HepG2 (cell line): ENCODE data around the gene TTC32. TPM values are rescaled to one million over a fixed set of nuclear protein-coding genes. Genes with fewer than 3 reads are reported as not detected.

Source experiments
- DPF2 ChIP-seq: sonication (generic); formaldehyde crosslinking; IDR thresholded peaks from 2 replicates; pipeline ENCODE4 v1.4.0; 2020; ENCODE audit warnings: mild to moderate bottlenecking, low read depth, missing genetic modification reagents, borderline replicate concordance
- ELF4 ChIP-seq: sonication (generic); formaldehyde crosslinking; IDR thresholded peaks from 2 replicates; pipeline ENCODE4 v1.5.0; 2020; ENCODE audit warnings: missing genetic modification reagents, mild to moderate bottlenecking, moderate library complexity, borderline replicate concordance
- IKZF4 ChIP-seq: sonication (generic); formaldehyde crosslinking; IDR thresholded peaks from 2 replicates; pipeline ENCODE4 v1.5.1; 2020; ENCODE audit warnings: borderline replicate concordance, mild to moderate bottlenecking, low read depth, missing genetic modification reagents; ENCODE audit errors: not compliant biosample characterization
- MED1 ChIP-seq: sonication (generic); formaldehyde crosslinking; IDR thresholded peaks from 2 replicates; pipeline ENCODE4 v1.4.0; 2020; ENCODE audit warnings: missing genetic modification reagents
- MEIS2 ChIP-seq: sonication (generic); formaldehyde crosslinking; IDR thresholded peaks from 2 replicates; pipeline ENCODE4 v1.9.0; 2021; ENCODE audit warnings: mild to moderate bottlenecking, missing genetic modification reagents
- MYPOP ChIP-seq: sonication (generic); formaldehyde crosslinking; IDR thresholded peaks from 2 replicates; pipeline ENCODE4 v1.8.1; 2023; ENCODE audit warnings: mild to moderate bottlenecking, moderate library complexity, missing genetic modification reagents
- NCOA1 ChIP-seq: sonication (generic); formaldehyde crosslinking; IDR thresholded peaks from 2 replicates; pipeline ENCODE4 v1.9.0; 2021; ENCODE audit warnings: missing genetic modification reagents
- PRMT3 ChIP-seq: sonication (generic); formaldehyde crosslinking; IDR thresholded peaks from 2 replicates; pipeline ENCODE4 v1.8.1; 2022; ENCODE audit warnings: low read depth, mild to moderate bottlenecking, moderate library complexity, missing genetic modification reagents, borderline replicate concordance
- TAF15 ChIP-seq: fragments of 200-400 bp; formaldehyde crosslinking; IDR thresholded peaks from one replicate; pipeline ENCODE4 v1.6.1; 2018; ENCODE audit warnings: mild to moderate bottlenecking, low read depth, low read length; ENCODE audit not compliant: poor library complexity, severe bottlenecking
- THYN1 ChIP-seq: sonication (generic); formaldehyde crosslinking; IDR thresholded peaks from 2 replicates; pipeline ENCODE4 v1.8.1; 2023; ENCODE audit warnings: low read depth, mild to moderate bottlenecking, moderate library complexity, missing genetic modification reagents, borderline replicate concordance
- TRIM22 ChIP-seq: fragments of 450-650 bp; IDR thresholded peaks from 2 replicates; pipeline ENCODE4 v1.6.1; 2017
- ZFAT ChIP-seq: sonication (generic); formaldehyde crosslinking; conservative IDR thresholded peaks from 2 replicates; pipeline ENCODE4 v1.8.1; 2023; ENCODE audit warnings: missing genetic modification reagents, inconsistent platforms
- ZFP36 ChIP-seq: fragments of 150-350 bp; IDR thresholded peaks from 2 replicates; pipeline ENCODE4 v1.6.1; 2018; ENCODE audit warnings: borderline replicate concordance, low read length, low read depth; ENCODE audit not compliant: partially characterized antibody
- ZFY ChIP-seq: sonication (generic); formaldehyde crosslinking; IDR thresholded peaks from 2 replicates; pipeline ENCODE4 v1.4.0; 2020; ENCODE audit warnings: missing genetic modification reagents
- ZNF121 ChIP-seq: sonication (generic); formaldehyde crosslinking; IDR thresholded peaks from 2 replicates; pipeline ENCODE4 v1.5.0; 2020; ENCODE audit warnings: mild to moderate bottlenecking, missing genetic modification reagents
- ZNF558 ChIP-seq: sonication (generic); formaldehyde crosslinking; IDR thresholded peaks from 2 replicates; pipeline ENCODE4 v1.9.0; 2022; ENCODE audit warnings: mild to moderate bottlenecking, missing genetic modification reagents, borderline replicate concordance
- ZNF670 ChIP-seq: sonication (generic); formaldehyde crosslinking; IDR thresholded peaks from 2 replicates; pipeline ENCODE4 v1.8.0; 2022; ENCODE audit warnings: mild to moderate bottlenecking, missing genetic modification reagents, borderline replicate concordance
- ZNF749 ChIP-seq: sonication (generic); formaldehyde crosslinking; IDR thresholded peaks from 2 replicates; pipeline ENCODE4 v1.8.0; 2022; ENCODE audit warnings: mild to moderate bottlenecking, missing genetic modification reagents, moderate library complexity, borderline replicate concordance
- ZNF766 ChIP-seq: sonication (generic); formaldehyde crosslinking; IDR thresholded peaks from 2 replicates; pipeline ENCODE4 v1.5.0; 2020; ENCODE audit warnings: missing genetic modification reagents, borderline replicate concordance
- polyA plus RNA-seq, 8 experiments: library from polyadenylated mRNA; depleted of rRNA in 3 of 8; stranded (reverse) in 7 of 8; unstranded in 1 of 8; fragments of >200 nt; fragmentation: Illumina TruSeq in 4 of 8; extraction: Trizol in 4 of 8; gene quantifications; 2 replicates each; pipeline versions ENCODE4 v1.2.1 to v1.2.3, GENCODE V29; 2011 to 2016; ENCODE audit warnings: low read depth in 4 of 8, missing spikeins in 1 of 8, mixed read lengths in 1 of 8; ENCODE audit not compliant: insufficient read depth in 1 of 8
- total RNA-seq, 5 experiments: library from RNA; depleted of rRNA; stranded (reverse); fragments of >200 nt; fragmentation: Illumina TruSeq; extraction: Trizol; gene quantifications; 2 replicates each; pipeline ENCODE4 v1.2.3, GENCODE V29; 2016; ENCODE audit warnings: low read depth in 1 of 5
- TF ChIP-seq, protein P1 (sequence below): IDR thresholded peaks from 2 replicates; pipeline ENCODE4 v1.6.1; 2016; ENCODE audit warnings: mild to moderate bottlenecking, missing biosample characterization, missing genetic modification reagents
- TF ChIP-seq, protein P2 (sequence below): sonication (generic); formaldehyde crosslinking; IDR thresholded peaks from 2 replicates; pipeline ENCODE4 v1.8.0; 2022; ENCODE audit warnings: mild to moderate bottlenecking, missing genetic modification reagents, borderline replicate concordance
- TF ChIP-seq, protein P3 (sequence below): sonication (generic); formaldehyde crosslinking; IDR thresholded peaks from 2 replicates; pipeline ENCODE4 v1.4.0; 2020; ENCODE audit warnings: missing genetic modification reagents, low read depth, mild to moderate bottlenecking, borderline replicate concordance
- TF ChIP-seq, protein P4 (sequence below): sonication (generic); formaldehyde crosslinking; IDR thresholded peaks from 2 replicates; pipeline ENCODE4 v1.8.0; 2022; ENCODE audit warnings: mild to moderate bottlenecking, missing genetic modification reagents

Gene TTC32
- total and polyA plus RNA-seq, 2 of the 13 experiments (the other 11 are each of a cell fraction or from before 2014, with no cell fraction given), result 21.6 to 38.3 TPM

GRCh38 chr2:19902216-19902740 is 495 bp upstream of the TTC32 start (continued):
- TF ChIP-seq, protein P1, sequence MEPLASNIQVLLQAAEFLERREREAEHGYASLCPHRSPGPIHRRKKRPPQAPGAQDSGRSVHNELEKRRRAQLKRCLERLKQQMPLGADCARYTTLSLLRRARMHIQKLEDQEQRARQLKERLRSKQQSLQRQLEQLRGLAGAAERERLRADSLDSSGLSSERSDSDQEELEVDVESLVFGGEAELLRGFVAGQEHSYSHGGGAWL, result no peak
- TF ChIP-seq ZNF121, result no peak
- TF ChIP-seq ZFY (CRISPR knock-in tag), result no peak
- TF ChIP-seq TAF15, result no peak
- no peak for TF ChIP-seq MED1
- TF ChIP-seq ZFAT (CRISPR knock-in tag), result no peak
- peak; percentile 90; the same call in 1 of the 2 replicates for TF ChIP-seq ZNF749
- no peak for TF ChIP-seq PRMT3 (CRISPR knock-in tag)
- TF ChIP-seq, protein P2, sequence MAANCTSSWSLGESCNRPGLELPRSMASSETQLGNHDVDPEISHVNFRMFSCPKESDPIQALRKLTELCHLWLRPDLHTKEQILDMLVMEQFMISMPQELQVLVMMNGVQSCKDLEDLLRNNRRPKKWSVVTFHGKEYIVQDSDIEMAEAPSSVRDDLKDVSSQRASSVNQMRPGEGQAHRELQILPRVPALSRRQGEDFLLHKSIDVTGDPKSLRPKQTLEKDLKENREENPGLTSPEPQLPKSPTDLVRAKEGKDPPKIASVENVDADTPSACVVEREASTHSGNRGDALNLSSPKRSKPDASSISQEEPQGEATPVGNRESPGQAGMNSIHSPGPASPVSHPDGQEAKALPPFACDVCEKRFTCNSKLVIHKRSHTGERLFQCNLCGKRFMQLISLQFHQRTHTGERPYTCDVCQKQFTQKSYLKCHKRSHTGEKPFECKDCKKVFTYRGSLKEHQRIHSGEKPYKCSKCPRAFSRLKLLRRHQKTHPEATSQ (CRISPR knock-in tag), result peak; percentile 3; the same call in 1 of the 2 replicates
- TF ChIP-seq ZFP36, result no peak
- TF ChIP-seq ZNF766, result no peak
- no peak for TF ChIP-seq ZNF558 (CRISPR knock-in tag)
- TF ChIP-seq DPF2 (CRISPR knock-in tag), result no peak
- no peak for TF ChIP-seq IKZF4 (CRISPR knock-in tag)
- no peak for TF ChIP-seq MEIS2 (CRISPR knock-in tag)
- no peak for TF ChIP-seq NCOA1 (CRISPR knock-in tag)
- TF ChIP-seq, protein P3, sequence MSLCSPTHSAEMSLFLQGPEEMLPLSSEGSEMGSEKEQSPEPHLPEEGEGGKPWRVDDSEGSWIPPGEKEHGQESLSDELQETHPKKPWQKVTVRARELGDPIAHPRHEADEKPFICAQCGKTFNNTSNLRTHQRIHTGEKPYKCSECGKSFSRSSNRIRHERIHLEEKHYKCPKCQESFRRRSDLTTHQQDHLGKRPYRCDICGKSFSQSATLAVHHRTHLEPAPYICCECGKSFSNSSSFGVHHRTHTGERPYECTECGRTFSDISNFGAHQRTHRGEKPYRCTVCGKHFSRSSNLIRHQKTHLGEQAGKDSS (CRISPR knock-in tag), result no peak
- TF ChIP-seq THYN1, result 0 out of 2 replicates have a peak, but pooled peaks have one; percentile 55
- TF ChIP-seq TRIM22, result no peak
- TF ChIP-seq MYPOP (CRISPR knock-in tag), result no peak
- TF ChIP-seq ELF4, result peak; percentile 69; the same call in 1 of the 2 replicates
- peak; percentile 52; the same call in 1 of the 2 replicates for TF ChIP-seq ZNF670 (CRISPR knock-in tag)
- TF ChIP-seq, protein P4, sequence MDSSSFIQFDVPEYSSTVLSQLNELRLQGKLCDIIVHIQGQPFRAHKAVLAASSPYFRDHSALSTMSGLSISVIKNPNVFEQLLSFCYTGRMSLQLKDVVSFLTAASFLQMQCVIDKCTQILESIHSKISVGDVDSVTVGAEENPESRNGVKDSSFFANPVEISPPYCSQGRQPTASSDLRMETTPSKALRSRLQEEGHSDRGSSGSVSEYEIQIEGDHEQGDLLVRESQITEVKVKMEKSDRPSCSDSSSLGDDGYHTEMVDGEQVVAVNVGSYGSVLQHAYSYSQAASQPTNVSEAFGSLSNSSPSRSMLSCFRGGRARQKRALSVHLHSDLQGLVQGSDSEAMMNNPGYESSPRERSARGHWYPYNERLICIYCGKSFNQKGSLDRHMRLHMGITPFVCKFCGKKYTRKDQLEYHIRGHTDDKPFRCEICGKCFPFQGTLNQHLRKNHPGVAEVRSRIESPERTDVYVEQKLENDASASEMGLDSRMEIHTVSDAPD (CRISPR knock-in tag), result no peak; the same call in 1 of the 2 replicates
